ENCODE results near the gene TAGLN2.

TAGLN2 gene

GRCh38 chr1:159896546-159896930 lies 28.8 kb downstream of the TAGLN2 start:
- no peak for DNase-seq

GRCh38 chr1:159895836-159896545 lies 29.3 kb downstream of the TAGLN2 start:
- no peak for DNase-seq

GRCh38 chr1:159895286-159895685 lies 30.0 kb downstream of the TAGLN2 start:
- no peak for DNase-seq

GRCh38 chr1:159892944-159893343 lies 32.4 kb downstream of the TAGLN2 start:
- DNase-seq: no peak

- DNase-seq: peak; percentile 66 to 68
Observed at GRCh38 chr1:159891275-159892157, 33.8 kb downstream of the TAGLN2 start.

GRCh38 chr1:159890390-159890789 lies 34.9 kb downstream of the TAGLN2 start:
- DNase-seq: no peak

- DNase-seq: no peak
Observed at GRCh38 chr1:159889821-159890252, 35.5 kb downstream of the TAGLN2 start.

- no peak for DNase-seq
Observed at GRCh38 chr1:159889202-159889601, 36.1 kb downstream of the TAGLN2 start.

GRCh38 chr1:159884296-159884695 lies 41.0 kb downstream of the TAGLN2 start:
- DNase-seq: no peak

- no peak for DNase-seq
Observed at GRCh38 chr1:159883134-159883533, 42.2 kb downstream of the TAGLN2 start.

GRCh38 chr1:159882527-159882862 lies 42.8 kb downstream of the TAGLN2 start:
- DNase-seq: no peak

- peak; percentile 10 to 27 for DNase-seq
Observed at GRCh38 chr1:159881622-159882526, 43.4 kb downstream of the TAGLN2 start.

- no peak for DNase-seq
Observed at GRCh38 chr1:159880430-159880829, 44.9 kb downstream of the TAGLN2 start.

GRCh38 chr1:159879977-159880376 lies 45.3 kb downstream of the TAGLN2 start:
- no peak for DNase-seq

- no peak for DNase-seq
Observed at GRCh38 chr1:159879136-159879535, 46.2 kb downstream of the TAGLN2 start.

- no peak for DNase-seq
Observed at GRCh38 chr1:159877695-159878444, 47.4 kb downstream of the TAGLN2 start.

GRCh38 chr1:159873530-159874143 lies 51.7 kb downstream of the TAGLN2 start:
- DNase-seq: no peak

GRCh38 chr1:159872891-159873290 lies 52.4 kb downstream of the TAGLN2 start:
- no peak for DNase-seq

GRCh38 chr1:159870704-159871103 lies 54.6 kb downstream of the TAGLN2 start:
- DNase-seq: no peak

- DNase-seq: no peak
Observed at GRCh38 chr1:159869607-159870006, 55.7 kb downstream of the TAGLN2 start.

GRCh38 chr1:159869173-159869572 lies 56.1 kb downstream of the TAGLN2 start:
- peak in 1 of 2 donors; percentile 2 for DNase-seq

GRCh38 chr1:159868766-159869165 lies 56.5 kb downstream of the TAGLN2 start:
- DNase-seq: no peak

Data from activated CD4-positive, alpha-beta T cell treated with anti-CD3 and anti-CD28 coated beads for 4 hours (primary cell).